ENCODE measurements around the gene SELENOK. TPM values are rescaled to one million over a fixed set of nuclear protein-coding genes. Genes with fewer than 3 reads are reported as not detected.
"Not testable (repeated sequence)": the region's sequence is repeated elsewhere in the genome, so short reads cannot be mapped to it uniquely, and the experiment has no call there.

The SELENOK gene
- total RNA-seq, 1 donor from 2014 or later = 32.6 TPM

DNA sequence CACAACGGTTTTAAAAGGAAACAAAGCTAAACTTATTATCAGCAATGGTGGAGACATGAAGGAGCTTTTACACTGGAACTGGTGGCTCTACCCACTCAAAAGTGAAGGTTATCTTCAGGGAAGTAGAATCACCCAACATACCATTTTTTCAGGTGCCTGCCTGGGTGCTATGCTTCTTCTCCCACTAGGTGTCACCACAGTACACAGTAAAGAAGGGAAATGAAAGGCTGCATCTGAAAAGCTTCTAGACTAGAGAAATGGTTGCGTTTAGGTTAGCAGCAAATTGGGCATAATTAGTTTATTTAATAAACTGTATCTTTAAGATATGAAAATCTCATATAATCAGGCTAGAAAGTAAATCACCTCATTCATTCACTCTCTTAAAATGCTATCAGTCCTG lies 47.0 kb upstream of the SELENOK start:
- TF ChIP-seq, protein P1, sequence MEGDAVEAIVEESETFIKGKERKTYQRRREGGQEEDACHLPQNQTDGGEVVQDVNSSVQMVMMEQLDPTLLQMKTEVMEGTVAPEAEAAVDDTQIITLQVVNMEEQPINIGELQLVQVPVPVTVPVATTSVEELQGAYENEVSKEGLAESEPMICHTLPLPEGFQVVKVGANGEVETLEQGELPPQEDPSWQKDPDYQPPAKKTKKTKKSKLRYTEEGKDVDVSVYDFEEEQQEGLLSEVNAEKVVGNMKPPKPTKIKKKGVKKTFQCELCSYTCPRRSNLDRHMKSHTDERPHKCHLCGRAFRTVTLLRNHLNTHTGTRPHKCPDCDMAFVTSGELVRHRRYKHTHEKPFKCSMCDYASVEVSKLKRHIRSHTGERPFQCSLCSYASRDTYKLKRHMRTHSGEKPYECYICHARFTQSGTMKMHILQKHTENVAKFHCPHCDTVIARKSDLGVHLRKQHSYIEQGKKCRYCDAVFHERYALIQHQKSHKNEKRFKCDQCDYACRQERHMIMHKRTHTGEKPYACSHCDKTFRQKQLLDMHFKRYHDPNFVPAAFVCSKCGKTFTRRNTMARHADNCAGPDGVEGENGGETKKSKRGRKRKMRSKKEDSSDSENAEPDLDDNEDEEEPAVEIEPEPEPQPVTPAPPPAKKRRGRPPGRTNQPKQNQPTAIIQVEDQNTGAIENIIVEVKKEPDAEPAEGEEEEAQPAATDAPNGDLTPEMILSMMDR (IDR thresholded peaks at IDR 0.05; ENCODE audit: unreplicated experiment) = peak; percentile 60
- peaks cover 55% of the 10 kb centered on the region for H3K27me3 Mint-ChIP-seq (ENCODE audit: low read depth)
- no peak overlapping the region for H3K27ac Mint-ChIP-seq
- no peaks in the 10 kb centered on the region for H3K4me1 Mint-ChIP-seq
- no peak overlapping the region for H3K4me3 Mint-ChIP-seq
- H3K36me3 Mint-ChIP-seq = no peaks in the 10 kb centered on the region
- H3K9me3 Mint-ChIP-seq = peaks cover 6% of the 10 kb centered on the region
- DNase-seq (ENCODE audit: low spot score in 2 of 2, unreplicated experiment in 2 of 2) = peak in 1 of 2 experiments; percentile 60

DNA sequence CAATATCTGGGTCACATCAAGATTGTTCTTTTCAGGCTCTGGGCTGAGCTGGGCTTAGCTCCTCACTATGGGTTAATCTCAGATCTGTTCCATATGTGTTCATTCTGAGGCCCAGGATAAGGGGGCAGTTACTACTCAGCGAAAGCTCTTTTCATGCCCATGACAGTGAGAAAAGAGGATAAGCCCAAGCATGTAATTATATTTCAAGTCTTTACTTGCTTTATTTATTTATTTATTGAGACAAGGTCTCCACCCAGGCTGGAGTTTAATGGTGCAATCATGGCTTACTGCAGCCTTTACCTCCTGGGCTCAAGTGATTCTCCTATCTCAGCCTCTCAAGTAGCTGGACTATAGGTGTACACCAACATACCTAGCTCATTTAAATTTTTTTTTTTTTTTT lies 44.7 kb upstream of the SELENOK start:
- peaks cover 6% of the 10 kb centered on the region for H3K9me3 Mint-ChIP-seq
- TF ChIP-seq, protein P1 (IDR thresholded peaks at IDR 0.05; ENCODE audit: unreplicated experiment) = no peak
- no peak overlapping the region for H3K4me3 Mint-ChIP-seq
- peaks cover 39% of the 10 kb centered on the region for H3K27me3 Mint-ChIP-seq (ENCODE audit: low read depth)
- no peak overlapping the region for H3K27ac Mint-ChIP-seq
- DNase-seq (ENCODE audit: low spot score in 2 of 2, unreplicated experiment in 2 of 2) = no peak
- H3K36me3 Mint-ChIP-seq = no peaks in the 10 kb centered on the region
- no peaks in the 10 kb centered on the region for H3K4me1 Mint-ChIP-seq

DNA sequence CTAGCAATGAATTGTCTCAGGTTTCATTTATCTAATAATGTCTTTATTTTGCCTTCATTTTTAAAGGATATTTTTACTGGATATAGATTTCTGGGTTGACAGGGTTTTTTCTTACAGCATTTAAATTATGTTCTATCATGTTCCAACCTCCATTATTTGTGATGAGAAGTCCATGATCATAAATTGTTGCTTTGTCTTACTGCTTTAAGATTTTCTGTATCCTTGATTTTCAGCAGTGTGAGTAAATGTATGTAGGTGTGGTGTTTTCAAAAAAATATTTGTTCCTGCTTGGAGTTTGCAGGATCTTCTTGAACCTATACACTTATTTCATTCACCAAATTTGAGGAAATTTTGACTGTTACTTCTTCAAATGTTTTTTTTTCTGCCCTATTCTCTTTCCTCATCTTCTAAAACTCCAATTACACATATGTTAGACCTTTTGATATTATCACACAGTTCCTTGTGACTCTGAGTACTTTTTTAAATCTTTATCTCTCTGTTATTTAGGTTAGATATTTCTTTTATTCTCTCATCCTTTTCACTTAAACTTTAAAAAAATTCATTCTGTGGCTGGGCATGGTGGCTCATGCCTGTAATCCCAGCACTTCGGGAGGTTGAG lies 43.7 kb upstream of the SELENOK start:
- H3K27ac Mint-ChIP-seq = no peak overlapping the region
- TF ChIP-seq, protein P1 (IDR thresholded peaks at IDR 0.05; ENCODE audit: unreplicated experiment) = no peak
- no peak overlapping the region for H3K4me3 Mint-ChIP-seq
- no peak for DNase-seq (ENCODE audit: low spot score in 2 of 2, unreplicated experiment in 2 of 2)
- no peaks in the 10 kb centered on the region for H3K36me3 Mint-ChIP-seq
- H3K4me1 Mint-ChIP-seq = no peaks in the 10 kb centered on the region
- peaks cover 6% of the 10 kb centered on the region for H3K9me3 Mint-ChIP-seq
- peaks cover 35% of the 10 kb centered on the region for H3K27me3 Mint-ChIP-seq (ENCODE audit: low read depth)

DNA sequence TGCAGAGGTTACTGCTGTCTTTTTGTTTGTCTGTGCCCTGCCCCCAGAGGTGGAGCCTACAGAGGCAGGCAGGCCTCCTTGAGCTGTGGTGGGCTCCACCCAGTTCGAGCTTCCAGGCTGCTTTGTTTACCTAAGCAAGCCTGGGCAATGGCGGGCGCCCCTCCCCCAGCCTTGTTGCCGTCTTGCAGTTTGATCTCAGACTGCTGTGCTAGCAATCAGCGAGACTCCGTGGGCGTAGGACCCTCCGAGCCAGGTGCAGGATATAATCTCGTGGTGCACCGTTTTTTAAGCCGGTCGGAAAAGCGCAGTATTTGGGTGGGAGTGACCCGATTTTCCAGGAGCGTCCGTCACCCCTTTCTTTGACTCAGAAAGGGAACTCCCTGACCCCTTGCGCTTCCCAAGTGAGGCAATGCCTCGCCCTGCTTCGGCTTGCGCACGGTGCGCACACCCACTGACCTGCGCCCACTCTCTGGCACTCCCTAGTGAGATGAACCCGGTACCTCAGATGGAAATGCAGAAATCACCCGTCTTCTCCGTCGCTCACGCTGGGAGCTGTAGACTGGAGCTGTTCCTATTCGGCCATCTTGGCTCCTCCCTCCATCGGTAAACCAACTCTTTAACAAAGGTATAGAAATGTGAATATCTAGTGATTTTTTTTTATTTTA lies 35.7 kb upstream of the SELENOK start:
- not testable (repeated sequence) for H3K27ac Mint-ChIP-seq; H3K36me3 Mint-ChIP-seq; DNase-seq (ENCODE audit: low spot score in 2 of 2, unreplicated experiment in 2 of 2); H3K4me3 Mint-ChIP-seq; H3K9me3 Mint-ChIP-seq
- peaks cover 17% of the 10 kb centered on the region for H3K27me3 Mint-ChIP-seq (ENCODE audit: low read depth)
- H3K4me1 Mint-ChIP-seq = peaks cover 25% of the 10 kb centered on the region

DNA sequence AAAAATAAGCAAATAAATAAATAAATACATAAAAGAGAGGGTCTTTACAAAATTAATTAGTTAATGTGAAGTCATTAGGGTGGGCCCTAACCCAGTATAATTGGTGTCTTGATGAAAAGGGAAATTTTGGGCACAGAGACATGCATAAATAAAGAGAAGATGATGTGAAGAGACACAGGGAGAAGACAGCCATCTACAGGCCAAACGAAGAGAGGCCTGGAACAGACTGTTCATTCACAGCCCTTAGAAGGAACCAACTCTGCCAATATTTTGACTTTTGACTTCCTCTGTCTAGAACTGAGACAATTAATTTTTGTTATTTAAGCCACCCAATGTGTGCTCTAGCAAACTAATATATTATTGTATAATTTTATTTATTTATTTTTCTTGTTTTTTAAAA lies 29.6 kb upstream of the SELENOK start:
- TF ChIP-seq, protein P1 (IDR thresholded peaks at IDR 0.05; ENCODE audit: unreplicated experiment) = no peak
- Mint-ChIP-seq H3K36me3 (no peaks in the 10 kb centered on the region), H3K27me3 (ENCODE audit: low read depth) (peaks cover 29% of the 10 kb centered on the region), H3K27ac (no peak overlapping the region), H3K9me3 (peaks cover 22% of the 10 kb centered on the region), H3K4me3 (no peak overlapping the region), H3K4me1 (no peaks in the 10 kb centered on the region)
- no peak for DNase-seq (ENCODE audit: low spot score in 2 of 2, unreplicated experiment in 2 of 2)

DNA sequence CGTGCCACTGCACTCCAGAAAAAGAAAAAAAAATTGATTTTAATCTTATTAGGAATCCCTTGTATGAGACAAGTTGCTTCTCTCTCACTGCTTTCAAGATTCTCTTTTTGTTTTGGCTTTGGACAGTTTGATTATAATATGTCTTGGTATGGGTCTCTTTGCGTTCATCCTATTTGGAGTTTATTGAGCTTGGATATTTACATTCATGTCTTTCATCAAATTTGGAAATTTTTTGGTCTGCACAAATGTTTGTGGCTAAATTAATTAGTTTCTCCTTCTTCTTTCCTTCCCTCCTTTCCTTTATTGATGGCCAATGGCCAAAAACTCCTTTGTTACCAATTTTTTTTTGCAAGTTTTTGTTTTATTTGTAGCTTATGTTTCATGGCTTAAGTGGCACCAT lies 28.1 kb upstream of the SELENOK start:
- Mint-ChIP-seq H3K9me3 (peaks cover 22% of the 10 kb centered on the region), H3K27me3 (ENCODE audit: low read depth) (peaks cover 41% of the 10 kb centered on the region)

More for the DNA sequence above, 28.1 kb upstream of the SELENOK start:
- H3K4me3 Mint-ChIP-seq = no peak overlapping the region
- TF ChIP-seq, protein P1 (IDR thresholded peaks at IDR 0.05; ENCODE audit: unreplicated experiment) = no peak
- no peaks in the 10 kb centered on the region for H3K36me3 Mint-ChIP-seq
- H3K27ac Mint-ChIP-seq = no peak overlapping the region
- no peaks in the 10 kb centered on the region for H3K4me1 Mint-ChIP-seq
- no peak for DNase-seq (ENCODE audit: low spot score in 2 of 2, unreplicated experiment in 2 of 2)
